Measurements from ENCODE around the gene ACAD10.
"Not testable (repeated sequence)": the region's sequence is repeated elsewhere in the genome, so short reads cannot be mapped to it uniquely, and the experiment has no call there.

ACAD10 gene

DNA sequence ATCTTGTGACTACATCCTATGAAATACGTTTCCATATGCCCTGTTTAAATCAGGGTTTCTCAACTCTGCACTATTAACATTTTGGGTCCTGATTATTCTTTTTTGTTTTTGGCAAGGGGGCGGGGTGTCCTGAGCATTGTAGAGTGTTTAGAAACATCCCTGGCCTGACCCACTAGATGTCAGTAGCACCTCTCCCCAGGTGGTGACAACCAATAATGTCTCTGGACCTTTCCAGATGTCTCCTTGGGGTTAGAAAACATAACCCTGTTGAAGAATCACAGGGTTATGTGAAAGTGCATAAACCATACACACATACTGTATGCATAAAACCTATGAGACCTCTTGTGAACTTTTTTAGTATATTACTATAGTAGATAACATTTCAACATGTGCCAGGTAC is 1.4 kb downstream of the ACAD10 start:
- no peak for DNase-seq (ENCODE audit: low read depth)

DNA sequence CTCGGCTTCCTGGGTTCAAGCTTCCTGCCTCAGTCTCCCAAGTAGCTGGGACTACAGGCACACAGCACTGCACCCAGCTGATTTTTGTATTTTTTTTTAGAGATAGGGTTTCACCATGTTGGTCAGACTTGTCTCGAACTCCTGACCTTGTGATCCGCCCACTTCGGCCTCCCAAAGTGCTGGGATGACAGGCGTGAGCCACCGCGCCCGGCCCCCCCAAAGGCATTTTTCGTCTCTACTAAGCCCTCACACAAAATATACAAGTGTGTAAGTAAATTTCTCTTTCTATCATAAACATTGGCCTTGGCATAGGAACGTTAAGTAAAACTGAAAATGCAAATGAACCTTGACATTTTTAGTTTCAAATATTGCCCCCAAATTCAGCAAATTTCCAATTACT is 2.1 kb downstream of the ACAD10 start:
- no peak for DNase-seq (ENCODE audit: low read depth)

DNA sequence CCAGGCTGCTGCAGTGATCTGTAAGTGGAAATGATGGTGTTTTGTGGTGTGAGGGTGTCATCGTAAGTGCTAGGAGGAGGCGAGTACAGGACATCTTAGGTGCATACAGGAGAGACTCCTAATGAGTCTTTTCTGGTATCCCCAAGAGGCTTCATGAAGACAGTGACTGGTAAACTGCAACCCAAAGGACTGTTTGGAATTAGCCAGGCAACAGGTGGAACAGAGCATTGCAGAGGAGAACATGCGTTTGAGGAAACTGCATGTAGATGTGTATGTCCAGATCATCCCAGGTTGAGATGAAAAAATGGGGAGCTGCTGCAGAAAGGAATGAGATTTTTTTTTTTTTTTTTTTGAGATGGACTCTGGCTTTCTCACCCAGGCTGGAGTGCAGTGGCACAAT is 5.4 kb downstream of the ACAD10 start:
- DNase-seq (ENCODE audit: low read depth) = no peak

DNA sequence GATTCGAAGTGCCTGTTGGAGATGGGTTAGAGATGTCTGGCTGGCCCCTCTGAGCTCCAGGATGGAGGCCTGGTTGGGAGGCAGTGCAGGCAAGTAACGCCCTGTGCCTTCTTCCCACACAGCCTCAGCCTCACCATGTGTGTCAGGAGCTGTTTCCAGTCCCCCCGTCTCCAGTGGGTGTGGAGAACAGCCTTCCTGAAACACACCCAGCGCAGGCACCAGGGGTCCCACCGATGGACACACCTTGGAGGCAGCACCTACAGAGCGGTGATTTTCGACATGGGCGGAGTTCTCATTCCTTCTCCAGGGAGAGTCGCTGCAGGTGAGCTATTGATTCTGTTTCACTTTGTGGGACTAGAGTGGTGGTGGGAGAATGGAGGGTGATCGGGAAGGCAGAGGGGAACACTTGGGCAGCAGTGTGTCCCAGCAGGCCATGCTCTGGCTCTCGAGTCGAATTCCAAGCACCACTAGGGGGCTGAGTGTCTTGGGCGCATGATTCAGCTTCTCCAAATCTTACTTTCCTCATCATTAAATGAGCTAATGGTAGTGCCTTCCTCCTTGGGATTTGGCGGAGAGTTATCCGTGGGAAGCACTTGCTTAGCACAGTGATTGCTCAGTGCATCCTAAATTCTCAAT is 6.8 kb downstream of the ACAD10 start:
- DNase-seq (ENCODE audit: low read depth) = no peak

DNA sequence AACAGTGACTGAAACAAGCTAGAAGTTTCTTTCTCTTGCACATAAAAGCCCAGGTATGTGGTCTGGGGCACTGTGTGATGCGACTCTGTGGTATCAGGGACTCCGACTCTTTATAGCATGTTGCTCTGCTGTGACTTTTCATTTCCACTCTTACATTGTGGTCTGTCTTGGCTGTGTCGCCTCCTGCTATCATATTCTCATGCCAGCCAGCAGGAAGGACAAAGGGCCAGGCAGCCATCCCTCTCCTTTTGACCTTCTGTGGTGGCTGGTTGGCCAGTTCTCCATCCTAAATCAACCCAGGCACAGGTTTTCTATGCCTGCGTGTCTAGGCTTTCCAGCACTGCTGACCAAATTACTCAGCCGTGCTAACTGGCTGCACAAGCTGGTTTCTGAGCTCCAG is 8.0 kb downstream of the ACAD10 start:
- no peak for DNase-seq (ENCODE audit: low read depth)

DNA sequence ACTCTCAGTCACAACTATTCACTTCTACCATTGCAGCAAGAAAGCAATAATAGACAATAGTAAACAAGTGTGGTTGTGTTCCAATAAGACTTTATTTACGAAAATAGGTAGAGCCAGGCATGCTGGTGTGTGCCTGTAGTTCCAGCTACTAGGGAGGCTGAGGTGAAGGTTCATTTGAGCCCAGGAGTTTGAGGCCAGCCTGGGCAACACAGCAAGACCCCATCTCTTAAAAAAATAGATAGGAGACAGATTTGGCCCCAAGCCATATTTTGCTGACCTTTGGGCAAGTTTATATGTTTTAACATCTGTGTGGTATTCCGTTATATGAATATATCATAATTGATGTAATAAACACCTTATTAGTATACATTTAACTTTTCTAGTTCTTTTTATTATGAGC is 14.1 kb downstream of the ACAD10 start:
- DNase-seq (ENCODE audit: low read depth) = no peak

DNA sequence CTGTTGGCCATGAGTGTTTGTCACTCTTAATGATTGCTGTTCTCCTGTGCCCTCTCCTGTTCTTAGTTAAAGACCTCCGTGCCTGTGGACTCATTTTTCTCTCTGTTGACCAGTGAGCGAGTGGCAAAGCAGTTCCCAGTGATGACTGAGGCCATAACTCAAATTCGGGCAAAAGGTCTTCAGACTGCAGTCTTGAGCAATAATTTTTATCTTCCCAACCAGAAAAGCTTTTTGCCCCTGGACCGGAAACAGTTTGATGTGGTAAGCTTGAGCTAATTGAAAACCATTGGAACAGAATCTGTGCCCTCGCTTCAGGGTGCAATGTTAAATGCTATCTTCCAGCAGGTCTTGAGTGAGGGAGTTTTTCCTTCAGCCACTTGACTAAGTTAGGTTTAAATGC is 19.8 kb downstream of the ACAD10 start:
- no peak for DNase-seq (ENCODE audit: low read depth)

DNA sequence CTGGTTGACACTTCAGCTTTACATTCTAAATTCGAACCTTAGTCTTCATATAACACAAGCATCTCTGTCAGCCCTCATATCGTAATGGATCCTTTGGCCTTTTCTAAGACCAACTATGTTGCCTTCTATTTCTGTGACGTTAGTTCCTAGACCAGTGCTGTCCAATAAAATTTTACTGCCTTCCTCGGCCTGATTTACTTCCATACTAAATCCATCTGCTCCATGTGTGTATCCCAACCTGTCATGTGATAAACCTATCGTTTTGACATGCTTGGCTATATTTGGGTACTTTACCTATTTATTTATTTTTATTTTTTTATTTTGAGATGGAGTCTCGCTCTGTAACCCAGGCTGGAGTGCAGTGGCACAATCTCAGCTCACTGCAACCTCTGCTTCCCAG is 20.3 kb downstream of the ACAD10 start:
- no peak for DNase-seq (ENCODE audit: low read depth)

DNA sequence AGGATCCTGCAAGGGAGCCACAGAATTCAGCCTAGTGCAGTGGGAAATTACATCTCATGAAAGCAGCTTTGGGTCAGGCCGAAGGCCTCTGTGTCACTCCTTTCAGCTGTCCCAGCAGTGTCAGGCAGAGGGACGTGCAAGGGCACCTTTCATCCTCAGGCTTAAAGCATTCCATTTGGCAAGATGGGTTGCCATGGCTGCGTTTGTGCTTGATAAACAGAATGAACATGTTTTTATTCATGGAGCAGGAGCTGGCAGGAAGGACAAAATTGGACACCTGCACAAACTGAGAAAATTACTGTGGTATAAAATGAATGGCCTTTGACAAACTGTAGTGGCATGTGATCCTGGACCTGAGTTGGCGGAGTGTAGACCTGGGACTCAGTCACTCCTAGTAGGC is 29.4 kb downstream of the ACAD10 start:
- DNase-seq (ENCODE audit: low read depth) = no peak

DNA sequence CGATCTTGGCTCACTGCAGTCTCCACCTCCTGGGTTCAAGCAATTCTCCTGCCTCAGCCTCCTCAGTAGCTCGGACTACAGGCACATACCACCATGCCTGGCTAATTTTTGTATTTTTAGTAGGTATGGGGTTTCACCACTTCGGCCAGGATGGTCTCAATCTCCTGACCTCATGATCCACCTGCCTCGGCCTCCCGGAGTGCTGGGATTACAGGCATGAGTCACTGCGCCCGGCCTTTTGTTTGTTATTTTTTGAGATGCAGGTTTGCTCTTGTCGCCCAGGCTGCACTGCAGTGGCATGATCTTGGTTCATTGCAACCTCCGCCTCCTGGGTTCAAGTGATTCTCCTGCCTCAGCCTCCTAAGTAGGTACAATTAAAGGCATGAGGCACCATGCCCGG is 33.5 kb downstream of the ACAD10 start:
- DNase-seq (ENCODE audit: low read depth) = not testable (repeated sequence)

DNA sequence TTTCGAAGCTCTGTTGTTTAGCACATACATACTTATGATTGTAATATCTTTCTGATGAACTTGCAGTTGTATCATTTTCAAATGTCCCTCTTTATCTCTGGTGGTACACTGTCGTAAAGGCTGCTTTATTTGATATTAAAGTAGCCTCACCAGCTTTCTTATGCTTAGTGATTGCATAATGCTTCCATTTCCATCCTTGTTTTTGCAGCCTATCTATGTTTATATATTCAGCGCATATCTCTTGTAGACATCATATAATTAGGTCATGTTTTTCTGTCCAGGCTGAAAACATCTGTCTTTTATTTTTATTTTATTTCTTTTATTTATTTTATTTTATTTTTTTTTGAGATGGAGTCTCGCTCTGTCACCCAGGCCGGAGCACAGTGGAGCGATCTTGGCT is 34.6 kb downstream of the ACAD10 start:
- DNase-seq (ENCODE audit: low read depth) = no peak

DNA sequence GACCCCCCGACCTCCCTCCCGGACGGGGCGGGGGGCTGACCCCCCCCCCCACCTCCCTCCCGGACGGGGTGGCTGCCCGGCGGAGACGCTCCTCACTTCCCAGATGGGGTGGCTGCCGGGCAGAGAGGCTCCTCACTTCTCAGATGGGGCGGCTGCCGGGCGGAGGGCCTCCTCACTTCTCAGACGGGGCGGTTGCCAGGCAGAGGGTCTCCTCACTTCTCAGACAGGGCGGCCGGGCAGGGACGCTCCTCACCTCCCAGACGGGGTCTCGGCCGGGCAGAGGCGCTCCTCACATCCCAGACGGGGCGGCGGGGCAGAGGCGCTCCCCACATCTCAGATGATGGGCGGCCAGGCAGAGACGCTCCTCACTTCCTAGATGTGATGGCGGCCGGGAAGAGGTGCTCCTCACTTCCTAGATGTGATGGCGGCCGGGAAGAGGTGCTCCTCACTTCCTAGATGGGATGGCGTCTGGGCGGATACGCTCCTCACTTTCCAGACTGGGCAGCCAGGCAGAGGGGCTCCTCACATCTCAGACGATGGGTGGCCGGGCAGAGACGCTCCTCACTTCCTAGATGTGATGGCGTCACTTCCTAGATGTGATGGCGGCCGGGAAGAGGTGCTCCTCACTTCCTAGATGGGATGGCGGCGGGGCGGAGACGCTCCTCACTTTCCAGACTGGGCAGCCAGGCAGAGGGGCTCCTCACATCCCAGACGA is 38.0 kb downstream of the ACAD10 start:
- DNase-seq (ENCODE audit: low read depth) = not testable (repeated sequence)

DNA sequence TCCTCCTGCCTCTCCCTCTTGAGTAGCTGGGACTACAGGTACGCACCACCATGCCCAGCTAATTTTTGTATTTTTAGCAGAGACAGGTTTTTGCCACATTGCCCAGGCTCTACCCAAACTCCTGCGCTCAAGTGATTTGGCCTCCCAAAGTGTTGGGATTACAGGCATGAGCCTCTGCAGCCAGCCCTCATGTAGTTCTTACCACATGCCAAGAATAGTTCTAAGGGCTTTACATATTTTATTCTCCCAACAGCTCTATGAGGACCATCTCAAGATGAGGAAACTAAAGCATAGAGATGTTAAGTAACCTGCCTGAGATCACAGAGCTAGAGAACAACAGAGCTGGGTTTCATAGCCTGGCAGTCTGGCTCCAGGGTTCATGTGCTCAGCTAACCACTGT is 42.9 kb downstream of the ACAD10 start:
- DNase-seq (ENCODE audit: low read depth) = no peak

DNA sequence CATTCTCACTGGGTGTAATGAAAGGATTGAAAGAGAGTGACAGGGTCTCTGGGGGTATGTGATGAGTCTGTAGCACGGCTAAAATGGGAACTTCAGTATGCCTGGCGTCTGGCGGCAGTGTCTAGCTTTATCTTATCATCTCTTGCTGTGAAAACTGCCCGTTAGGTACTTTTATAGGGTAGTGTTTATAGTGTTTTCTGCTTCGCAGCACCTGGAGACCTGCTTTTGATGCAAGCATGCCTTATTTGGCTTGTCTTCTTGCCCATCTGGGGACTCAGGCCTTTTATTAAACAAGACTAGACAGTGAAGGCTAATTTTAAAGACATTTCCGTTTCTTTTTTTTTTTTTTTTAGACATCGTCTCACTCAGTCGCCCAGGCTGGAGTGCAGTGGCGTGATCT is 44.6 kb downstream of the ACAD10 start:
- DNase-seq (ENCODE audit: low read depth) = no peak

DNA sequence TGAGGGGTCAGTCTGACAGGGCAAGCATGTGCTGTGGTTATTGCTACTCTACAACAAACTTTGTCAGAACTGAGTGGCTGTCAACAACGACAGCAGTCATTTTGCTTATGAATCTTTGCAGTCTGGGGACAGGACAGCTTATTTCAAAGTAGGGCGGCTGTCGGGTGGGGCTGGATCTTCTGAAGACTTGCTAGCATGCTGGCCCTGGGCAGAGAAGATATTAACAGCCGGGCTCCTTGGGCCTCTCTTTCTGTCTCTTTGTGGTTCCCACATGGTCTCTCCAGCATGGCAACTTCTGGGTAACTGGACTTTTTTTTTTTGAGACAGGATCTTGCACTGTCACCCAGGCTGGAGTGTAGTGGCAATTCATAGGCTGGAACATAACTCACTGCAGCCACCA is 46.9 kb downstream of the ACAD10 start:
- no peak for DNase-seq (ENCODE audit: low read depth)

DNA sequence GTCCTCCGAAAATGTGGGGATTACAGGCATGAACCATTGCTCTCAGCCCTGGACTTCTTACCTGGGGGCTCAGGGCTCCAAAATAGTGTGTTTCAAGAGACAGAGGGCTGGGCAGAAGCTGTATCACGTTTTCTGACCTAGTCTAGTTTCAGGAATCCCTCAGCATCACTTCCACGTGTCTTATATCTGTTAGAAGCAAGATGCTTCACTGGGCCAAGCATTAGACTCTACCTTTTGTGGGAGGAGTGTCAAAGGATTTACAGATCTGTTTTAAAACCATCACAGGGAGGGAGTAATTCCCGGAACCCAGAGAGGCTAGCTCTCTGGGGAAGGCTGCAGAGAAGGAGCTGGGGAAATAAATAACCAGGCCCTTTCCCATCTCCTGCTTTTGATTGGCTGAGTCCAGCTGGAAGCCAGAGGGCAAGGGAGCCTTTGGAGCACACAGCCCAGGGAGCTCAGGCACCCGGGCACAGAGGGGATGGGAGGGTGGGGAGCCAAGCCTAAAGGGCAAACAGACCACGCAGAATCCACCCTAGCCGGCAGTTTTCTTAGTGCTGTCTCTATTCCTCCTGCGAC is 47.6 kb downstream of the ACAD10 start:
- DNase-seq (ENCODE audit: low read depth) = no peak

DNA sequence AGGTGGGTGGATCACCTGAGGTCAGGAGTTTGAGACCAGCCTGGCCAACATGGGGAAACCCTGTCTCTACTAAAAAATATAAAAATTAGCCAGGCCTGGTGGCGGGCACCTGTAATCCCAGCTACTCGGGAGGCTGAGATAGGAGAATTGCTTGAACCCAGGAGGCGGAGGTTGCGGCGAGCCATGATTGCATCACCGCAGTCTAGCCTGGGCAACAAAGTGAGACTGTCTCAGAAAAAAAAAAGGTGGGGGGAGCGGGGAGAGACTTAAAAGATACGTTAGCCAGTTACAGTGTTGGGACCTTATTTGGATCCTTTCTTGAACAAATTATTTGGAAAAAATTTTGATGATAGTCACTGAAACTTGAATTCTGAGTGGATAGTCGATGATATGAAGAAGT is 53.7 kb downstream of the ACAD10 start:
- DNase-seq (ENCODE audit: low read depth) = not testable (repeated sequence)

DNA sequence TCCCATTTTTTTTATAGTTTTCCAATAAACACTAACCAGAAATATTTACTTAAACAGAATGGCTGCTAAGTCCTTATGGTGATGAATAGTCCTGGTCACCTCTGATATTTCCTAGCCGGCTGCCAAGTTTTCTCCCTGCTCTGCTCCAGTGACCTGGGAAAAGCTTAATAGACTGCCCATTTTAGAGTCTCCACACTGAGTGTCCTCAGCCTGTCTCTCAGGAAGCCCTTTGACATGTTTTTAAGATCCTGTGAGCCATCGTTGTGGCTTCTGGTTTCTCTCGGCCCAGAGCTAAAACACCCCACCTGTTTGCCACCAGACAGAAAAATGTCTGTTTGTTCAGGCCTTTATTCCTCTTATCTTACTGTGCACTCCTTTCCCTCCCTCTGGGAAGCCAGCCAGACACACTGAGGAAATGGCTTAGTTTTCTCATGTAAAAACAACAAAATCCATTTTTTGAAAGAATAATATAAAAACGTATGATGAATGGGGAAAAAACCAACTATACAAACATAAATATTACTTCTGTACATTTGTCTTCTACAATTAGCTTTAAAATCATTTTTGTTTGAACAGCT is 55.5 kb downstream of the ACAD10 start:
- no peak for DNase-seq (ENCODE audit: low read depth)

DNA sequence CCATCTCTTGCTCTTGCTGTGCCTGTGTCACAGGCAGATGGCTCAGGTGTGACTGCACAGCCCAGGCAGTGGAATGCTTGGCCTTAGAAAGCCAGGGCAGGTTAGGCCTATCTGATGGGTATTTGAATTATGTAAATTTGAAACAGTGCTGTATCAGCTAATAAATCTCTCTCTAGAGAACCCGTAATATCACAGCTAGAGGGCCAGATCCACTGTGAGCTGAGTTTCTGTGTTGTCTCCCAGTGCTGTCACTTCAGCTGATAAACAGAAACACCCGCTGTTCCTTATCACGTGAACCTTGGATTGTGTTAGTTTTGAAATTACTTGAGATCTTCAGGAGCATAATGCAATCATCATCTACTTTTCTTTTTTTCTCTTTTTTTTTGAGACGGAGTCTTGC is 59.4 kb downstream of the ACAD10 start:
- DNase-seq (ENCODE audit: low read depth) = no peak

DNA sequence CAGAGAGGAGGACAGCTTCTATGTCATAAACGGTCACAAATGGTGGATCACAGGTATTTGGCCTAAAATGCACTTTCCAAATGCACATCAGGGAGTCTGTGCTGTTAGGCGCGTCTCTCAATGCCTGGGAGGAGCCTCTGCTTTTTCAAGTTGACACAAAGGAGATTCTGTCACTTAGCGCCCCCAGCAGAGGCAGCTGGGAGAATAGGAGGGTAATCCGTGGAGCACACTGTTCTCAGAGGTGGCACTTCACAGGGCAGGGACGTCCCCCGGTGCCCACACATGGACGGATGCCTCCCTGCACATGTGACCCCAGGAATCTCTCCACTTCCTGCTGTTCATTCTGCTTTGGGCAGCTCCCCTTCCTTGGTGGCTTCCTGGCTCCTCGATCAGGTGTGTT is 61.5 kb downstream of the ACAD10 start:
- DNase-seq (ENCODE audit: low read depth) = no peak

DNA sequence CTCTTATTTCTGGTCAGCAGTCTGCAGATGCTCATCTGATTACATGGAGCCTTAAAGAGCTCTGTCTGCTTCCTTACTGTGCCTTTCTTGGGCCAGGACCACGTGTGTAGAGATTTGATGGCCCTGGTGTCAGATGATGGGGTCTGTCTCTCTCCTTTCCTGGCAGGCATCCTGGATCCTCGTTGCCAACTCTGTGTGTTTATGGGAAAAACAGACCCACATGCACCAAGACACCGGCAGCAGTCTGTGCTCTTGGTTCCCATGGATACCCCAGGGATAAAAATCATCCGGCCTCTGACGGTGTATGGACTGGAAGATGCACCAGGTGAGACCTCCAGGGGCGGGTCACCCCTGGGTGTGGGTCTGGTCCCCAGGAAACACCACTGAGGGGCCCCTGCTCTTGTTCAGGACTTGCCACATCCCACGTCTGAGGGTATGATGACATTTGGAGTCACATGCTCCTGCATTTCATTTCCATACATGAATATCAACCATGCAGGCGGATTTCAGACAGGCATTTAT is 62.4 kb downstream of the ACAD10 start:
- no peak for DNase-seq (ENCODE audit: low read depth)

DNA sequence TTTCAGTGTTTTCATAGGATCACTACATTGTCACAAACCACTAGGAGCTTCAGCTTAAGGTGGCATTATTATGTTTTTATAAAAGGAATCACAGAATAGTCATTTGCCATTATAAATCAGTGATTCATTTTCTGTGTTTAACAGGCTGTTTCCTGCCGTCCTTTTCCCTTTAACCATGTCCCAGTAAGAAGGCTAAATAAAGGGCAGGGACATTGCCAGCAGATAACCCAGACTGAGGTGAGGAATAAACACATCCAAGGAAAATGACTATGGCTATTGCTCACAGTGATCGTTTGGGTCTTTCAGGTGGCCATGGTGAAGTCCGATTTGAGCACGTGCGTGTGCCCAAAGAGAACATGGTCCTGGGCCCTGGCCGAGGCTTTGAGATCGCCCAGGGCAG is 63.0 kb downstream of the ACAD10 start:
- no peak for DNase-seq (ENCODE audit: low read depth)

DNA sequence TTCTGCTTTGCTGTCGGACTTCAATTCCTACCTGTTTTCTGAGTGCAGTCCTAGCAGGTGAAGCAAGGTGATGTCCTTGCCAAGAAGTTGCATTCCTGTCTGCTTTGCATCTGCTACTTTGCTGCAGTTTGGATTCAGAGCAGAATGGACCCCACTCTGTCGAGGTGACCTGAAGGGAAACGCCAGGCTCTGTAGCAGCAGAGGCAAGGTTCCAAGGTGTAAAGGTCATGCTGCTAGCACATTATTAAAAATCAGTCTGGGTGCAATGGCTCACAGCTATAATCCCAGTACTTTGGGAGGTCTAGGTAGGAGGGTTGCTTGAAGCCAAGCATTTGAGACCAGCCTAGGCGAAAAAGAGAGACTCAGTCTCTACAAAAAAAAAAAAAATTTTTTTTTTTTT is 63.5 kb downstream of the ACAD10 start:
- DNase-seq (ENCODE audit: low read depth) = no peak
